GM12864 (cell line): ENCODE data around the gene ATP8B3.

Experiments used
- DNase-seq: peaks from one replicate; pipeline ENCODE4 v3.0.0-alpha.2; 2011; ENCODE audit warnings: low read depth
- H3K4me3 ChIP-seq: 2 replicates; pipeline ENCODE4 v1.5.1; 2011; ENCODE audit warnings: mild to moderate bottlenecking, low read depth, low read length, control low read depth
- TF ChIP-seq, protein P1 (sequence below): IDR thresholded peaks from 2 replicates; pipeline ENCODE4 v1.5.1; 2011; ENCODE audit warnings: low read depth, mild to moderate bottlenecking, moderate library complexity, low read length, control low read depth, inconsistent platforms; ENCODE audit errors: missing control alignments

ATP8B3 gene

GRCh38 chr19:1814833-1815604 is 2.9 kb upstream of the ATP8B3 start:
- H3K4me3 ChIP-seq, result no peak overlapping the region
- DNase-seq, result no peak
- TF ChIP-seq, protein P1, sequence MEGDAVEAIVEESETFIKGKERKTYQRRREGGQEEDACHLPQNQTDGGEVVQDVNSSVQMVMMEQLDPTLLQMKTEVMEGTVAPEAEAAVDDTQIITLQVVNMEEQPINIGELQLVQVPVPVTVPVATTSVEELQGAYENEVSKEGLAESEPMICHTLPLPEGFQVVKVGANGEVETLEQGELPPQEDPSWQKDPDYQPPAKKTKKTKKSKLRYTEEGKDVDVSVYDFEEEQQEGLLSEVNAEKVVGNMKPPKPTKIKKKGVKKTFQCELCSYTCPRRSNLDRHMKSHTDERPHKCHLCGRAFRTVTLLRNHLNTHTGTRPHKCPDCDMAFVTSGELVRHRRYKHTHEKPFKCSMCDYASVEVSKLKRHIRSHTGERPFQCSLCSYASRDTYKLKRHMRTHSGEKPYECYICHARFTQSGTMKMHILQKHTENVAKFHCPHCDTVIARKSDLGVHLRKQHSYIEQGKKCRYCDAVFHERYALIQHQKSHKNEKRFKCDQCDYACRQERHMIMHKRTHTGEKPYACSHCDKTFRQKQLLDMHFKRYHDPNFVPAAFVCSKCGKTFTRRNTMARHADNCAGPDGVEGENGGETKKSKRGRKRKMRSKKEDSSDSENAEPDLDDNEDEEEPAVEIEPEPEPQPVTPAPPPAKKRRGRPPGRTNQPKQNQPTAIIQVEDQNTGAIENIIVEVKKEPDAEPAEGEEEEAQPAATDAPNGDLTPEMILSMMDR, result no peak

GRCh38 chr19:1814391-1814790 is 2.3 kb upstream of the ATP8B3 start:
- TF ChIP-seq, protein P1, result no peak
- no peak for DNase-seq
- H3K4me3 ChIP-seq, result no peak overlapping the region

DNA sequence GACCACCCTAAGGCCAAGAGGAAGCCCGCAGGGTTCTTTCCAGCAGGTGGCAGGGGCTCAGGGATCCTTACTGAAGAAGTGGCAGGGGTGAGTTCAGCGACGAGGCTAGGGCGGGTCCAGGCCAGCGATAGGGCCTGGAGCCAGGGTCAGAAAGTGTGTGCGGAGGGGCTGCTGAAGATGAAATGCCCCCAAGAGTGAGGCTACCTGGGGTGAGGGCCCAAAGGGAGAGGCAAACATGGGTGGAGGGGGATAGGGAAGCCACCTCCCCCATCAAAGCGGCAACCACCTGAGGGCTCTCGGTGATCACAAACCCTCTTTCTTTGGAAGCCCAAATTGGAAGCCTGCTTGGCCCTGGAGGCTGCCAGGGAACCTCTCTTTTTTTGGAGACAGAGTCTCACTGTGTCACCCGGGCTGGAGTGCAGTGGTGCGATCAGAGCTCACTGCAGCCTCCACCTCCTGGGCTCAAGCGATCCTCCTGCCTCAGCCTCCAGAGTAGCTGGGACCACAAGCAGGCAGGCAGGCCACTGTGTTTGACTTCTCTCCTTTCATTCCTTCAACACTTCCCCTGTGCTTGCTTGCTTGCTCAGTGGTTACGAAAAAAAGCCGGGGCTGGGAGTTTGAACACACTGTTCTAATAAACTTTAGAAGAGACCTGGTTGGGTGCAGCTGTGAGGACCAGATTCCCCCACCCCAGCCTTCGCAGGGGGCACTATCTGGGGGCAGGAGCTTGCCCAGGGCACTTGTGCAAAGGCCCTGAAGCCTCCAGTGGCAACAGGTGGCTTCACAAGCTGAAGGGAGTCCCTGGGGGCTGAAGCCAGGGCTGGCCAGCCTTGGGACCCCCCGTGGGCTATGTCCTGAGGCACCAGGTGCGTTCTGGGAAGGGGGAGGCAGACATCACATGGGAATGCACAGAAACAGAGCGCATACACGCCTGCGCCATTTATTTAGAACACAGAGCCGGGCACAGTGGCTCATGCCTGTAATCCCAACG is 1.4 kb upstream of the ATP8B3 start:
- peak overlapping the region; percentile 53 for H3K4me3 ChIP-seq
- no peak for DNase-seq
- TF ChIP-seq, protein P1, result no peak

DNA sequence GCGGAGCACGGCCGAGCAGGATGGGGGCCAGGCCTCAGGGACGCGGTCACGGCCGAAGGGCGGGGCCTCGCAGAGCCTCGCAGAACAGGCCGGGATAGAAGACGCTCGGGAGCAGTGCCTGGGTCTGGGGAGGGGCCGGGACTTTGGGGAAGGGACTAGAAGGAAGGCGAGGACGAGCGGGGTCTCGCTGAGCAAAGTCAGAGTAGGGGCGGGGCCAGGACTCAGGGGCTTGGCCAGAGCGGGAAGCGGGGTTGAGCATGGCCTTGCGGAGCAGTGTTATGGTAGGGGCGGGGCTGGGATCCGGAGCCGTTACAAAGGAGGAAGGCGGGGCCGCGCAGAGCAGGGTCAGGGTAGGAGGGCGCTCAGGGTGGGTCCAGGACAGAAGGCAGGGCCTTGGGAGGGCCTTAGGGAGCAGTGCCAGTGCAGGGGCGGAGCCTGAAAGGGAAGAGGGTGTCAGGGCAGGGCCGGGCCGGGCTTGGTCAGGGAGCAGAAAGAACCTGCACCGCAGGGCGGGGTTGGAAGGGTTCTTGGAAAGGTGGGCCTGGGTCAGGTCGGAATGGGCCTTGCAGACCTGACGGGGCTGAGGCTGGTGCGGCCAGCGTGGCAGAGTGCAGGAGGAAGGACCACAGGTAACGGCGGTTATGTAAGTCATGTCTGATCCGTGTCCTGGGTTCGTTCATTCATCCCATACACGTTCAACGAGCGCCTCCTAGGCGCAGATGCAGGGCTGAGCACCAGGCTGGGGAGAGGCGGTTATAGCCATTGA is 533 bp upstream of the ATP8B3 start:
- peak overlapping the region; percentile 53 for H3K4me3 ChIP-seq
- peak; percentile 83 for DNase-seq
- TF ChIP-seq, protein P1, result peak; percentile 76

- TF ChIP-seq, protein P1, result no peak
These were observed 593 bp downstream of the ATP8B3 start for GRCh38 chr19:1811472-1811894.

GRCh38 chr19:1810439-1811160 is 1.5 kb downstream of the ATP8B3 start:
- no peak overlapping the region for H3K4me3 ChIP-seq
- TF ChIP-seq, protein P1, result no peak

More at GRCh38 chr19:1811472-1811894, 593 bp downstream of the ATP8B3 start:
- DNase-seq, result no peak
- peak overlapping the region; percentile 59 for H3K4me3 ChIP-seq

More at GRCh38 chr19:1810439-1811160, 1.5 kb downstream of the ATP8B3 start:
- DNase-seq, result no peak
